ENCODE measurements around the gene RAI14.
A peak's percentile ranks its signal among the peaks of the same experiment; 100 is the strongest.

RAI14 gene

DNA sequence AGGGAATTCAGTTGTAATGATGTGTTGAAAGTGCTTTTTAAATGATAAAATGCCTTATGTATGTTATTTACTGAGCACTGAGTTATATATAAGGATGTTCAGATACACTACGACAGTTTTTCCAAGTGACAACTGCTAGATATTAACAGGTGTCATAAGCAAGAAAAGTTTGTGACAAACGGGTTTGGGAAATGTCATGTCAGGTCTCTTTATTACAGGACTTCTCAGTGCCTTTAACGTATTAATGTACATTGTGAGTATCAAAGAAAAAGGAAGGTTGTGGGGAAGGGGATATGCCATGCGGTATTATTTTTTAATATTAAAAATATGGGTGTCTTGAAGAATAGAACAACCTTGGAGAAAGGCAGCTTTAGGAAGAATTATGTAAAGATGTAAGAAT lies 56.4 kb downstream of the RAI14 start:
- Histone ChIP-seq H2AFZ (ENCODE audit: insufficient read depth, low read length, poor library complexity) (no peak overlapping the region), H3K4me3 (ENCODE audit: low read depth, low read length) (no peak overlapping the region), H2BK5ac (ENCODE audit: low read depth, low read length, poor library complexity) (no peak overlapping the region), H3K9ac (ENCODE audit: low read length) (no peak overlapping the region), H3K4me2 (ENCODE audit: low read length) (no peak overlapping the region), H2AK5ac (ENCODE audit: low read length) (no peak overlapping the region), H3K23ac (ENCODE audit: low read length) (no peak overlapping the region), H3K79me1 (ENCODE audit: low read length) (peaks cover 16% of the 10 kb centered on the region), H3K18ac (ENCODE audit: low read length) (no peak overlapping the region), H3K14ac (ENCODE audit: low read length) (no peak overlapping the region), H4K8ac (ENCODE audit: low read depth, low read length) (no peak overlapping the region), H4K91ac (ENCODE audit: low read depth, low read length) (no peak overlapping the region), H3K27me3 (ENCODE audit: insufficient read depth, low read length) (no peaks in the 10 kb centered on the region), H4K12ac (ENCODE audit: low read depth, low read length) (no peak overlapping the region), H3K9me3 (ENCODE audit: insufficient read depth, low read depth, low read length) (no peaks in the 10 kb centered on the region), H2BK12ac (ENCODE audit: low read length) (no peak overlapping the region), H3K27ac (ENCODE audit: low read depth, low read length) (no peak overlapping the region), H3K4ac (ENCODE audit: low read depth, low read length) (no peak overlapping the region), H2BK120ac (ENCODE audit: insufficient read depth, low read length, poor library complexity) (no peak overlapping the region), H3K36me3 (ENCODE audit: control insufficient read depth in 1 of 2, insufficient read depth in 2 of 2, low read length in 2 of 2) (peaks cover 3 to 9% of the 10 kb centered on the region in 2 experiments), H3K79me2 (ENCODE audit: control insufficient read depth, insufficient read depth, low read length, poor library complexity) (peaks cover 9% of the 10 kb centered on the region), H3K4me1 (ENCODE audit: control insufficient read depth in 1 of 2, insufficient read depth in 2 of 2, low read length in 2 of 2) (peaks cover 17 to 26% of the 10 kb centered on the region in 2 experiments)
- WGBS (ENCODE audit: extremely low coverage, insufficient coverage, insufficient read length) = no CpG with 5 or more reads among the region's 4 CpGs
- no peak for DNase-seq

DNA sequence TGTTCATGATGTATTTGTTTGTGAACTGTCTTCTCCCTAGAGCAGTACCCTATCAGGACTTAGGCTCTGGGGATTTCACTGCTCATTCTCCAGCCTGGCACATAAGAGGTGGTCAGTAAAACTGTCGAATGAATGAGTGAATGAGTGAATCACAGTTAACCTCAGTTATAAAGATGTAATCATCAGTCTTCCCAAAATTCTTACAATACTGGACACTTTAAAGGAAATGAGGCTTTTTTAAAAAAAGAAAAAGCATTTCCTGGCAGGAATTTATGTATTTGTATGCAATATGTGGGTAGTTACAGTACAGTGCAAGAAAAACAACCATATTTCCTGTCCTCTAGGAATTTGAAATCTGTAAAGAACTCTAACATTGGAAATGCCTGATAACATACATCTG lies 59.6 kb downstream of the RAI14 start:
- Histone ChIP-seq H3K4me3 (ENCODE audit: low read depth, low read length) (no peak overlapping the region), H3K18ac (ENCODE audit: low read length) (no peak overlapping the region), H4K8ac (ENCODE audit: low read depth, low read length) (no peak overlapping the region), H3K23ac (ENCODE audit: low read length) (no peak overlapping the region), H3K14ac (ENCODE audit: low read length) (no peak overlapping the region), H2AFZ (ENCODE audit: insufficient read depth, low read length, poor library complexity) (no peak overlapping the region), H3K4me2 (ENCODE audit: low read length) (no peak overlapping the region), H3K9me3 (ENCODE audit: insufficient read depth, low read depth, low read length) (no peaks in the 10 kb centered on the region), H4K91ac (ENCODE audit: low read depth, low read length) (no peak overlapping the region), H3K36me3 (ENCODE audit: control insufficient read depth in 1 of 2, insufficient read depth in 2 of 2, low read length in 2 of 2) (peaks cover 7 to 15% of the 10 kb centered on the region in 2 experiments), H3K4me1 (ENCODE audit: control insufficient read depth in 1 of 2, insufficient read depth in 2 of 2, low read length in 2 of 2) (peaks cover 15 to 19% of the 10 kb centered on the region in 2 experiments), H3K79me2 (ENCODE audit: control insufficient read depth, insufficient read depth, low read length, poor library complexity) (peaks cover 5% of the 10 kb centered on the region), H2BK5ac (ENCODE audit: low read depth, low read length, poor library complexity) (no peak overlapping the region), H3K27me3 (ENCODE audit: insufficient read depth, low read length) (no peaks in the 10 kb centered on the region), H2BK12ac (ENCODE audit: low read length) (no peak overlapping the region), H2AK5ac (ENCODE audit: low read length) (no peak overlapping the region), H4K12ac (ENCODE audit: low read depth, low read length) (no peak overlapping the region), H3K9ac (ENCODE audit: low read length) (no peak overlapping the region), H2BK120ac (ENCODE audit: insufficient read depth, low read length, poor library complexity) (no peak overlapping the region), H3K27ac (ENCODE audit: low read depth, low read length) (no peak overlapping the region), H3K4ac (ENCODE audit: low read depth, low read length) (no peak overlapping the region), H3K79me1 (ENCODE audit: low read length) (peaks cover 9% of the 10 kb centered on the region)
- peak in 1 of 2 donors; percentile 88 for DNase-seq
- no CpG with 5 or more reads among the region's 1 CpG for WGBS (ENCODE audit: extremely low coverage, insufficient coverage, insufficient read length)

DNA sequence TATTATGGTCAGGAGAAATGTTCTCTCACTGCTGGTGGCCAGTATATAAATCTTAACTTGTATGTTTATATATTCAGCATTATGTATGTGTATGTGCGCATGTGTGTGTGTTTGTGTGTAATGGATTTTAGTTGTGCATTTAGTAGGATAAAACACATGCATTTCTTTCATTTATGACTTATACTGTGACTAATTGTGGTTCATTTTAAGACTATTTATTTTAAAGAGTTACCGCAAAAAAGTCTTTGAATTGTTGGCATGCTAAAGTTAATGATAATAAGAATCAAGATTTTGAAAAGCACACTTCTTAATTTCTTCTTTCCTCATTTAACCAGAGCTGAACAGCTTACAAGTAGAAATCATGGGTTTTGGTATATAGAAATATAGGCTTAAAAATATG lies 60.9 kb downstream of the RAI14 start:
- Histone ChIP-seq H4K8ac (ENCODE audit: low read depth, low read length) (no peak overlapping the region), H4K12ac (ENCODE audit: low read depth, low read length) (no peak overlapping the region), H3K9me3 (ENCODE audit: insufficient read depth, low read depth, low read length) (no peaks in the 10 kb centered on the region), H2AFZ (ENCODE audit: insufficient read depth, low read length, poor library complexity) (no peak overlapping the region), H2AK5ac (ENCODE audit: low read length) (no peak overlapping the region), H3K79me1 (ENCODE audit: low read length) (peaks cover 6% of the 10 kb centered on the region), H3K18ac (ENCODE audit: low read length) (no peak overlapping the region), H3K4me1 (ENCODE audit: control insufficient read depth in 1 of 2, insufficient read depth in 2 of 2, low read length in 2 of 2) (peaks cover 13 to 17% of the 10 kb centered on the region in 2 experiments), H3K4me2 (ENCODE audit: low read length) (no peak overlapping the region), H3K23ac (ENCODE audit: low read length) (no peak overlapping the region), H3K27me3 (ENCODE audit: insufficient read depth, low read length) (no peaks in the 10 kb centered on the region), H4K91ac (ENCODE audit: low read depth, low read length) (no peak overlapping the region), H2BK120ac (ENCODE audit: insufficient read depth, low read length, poor library complexity) (no peak overlapping the region), H3K9ac (ENCODE audit: low read length) (no peak overlapping the region), H3K36me3 (ENCODE audit: control insufficient read depth in 1 of 2, insufficient read depth in 2 of 2, low read length in 2 of 2) (peaks cover 6 to 11% of the 10 kb centered on the region in 2 experiments), H3K14ac (ENCODE audit: low read length) (no peak overlapping the region), H3K27ac (ENCODE audit: low read depth, low read length) (no peak overlapping the region), H3K4me3 (ENCODE audit: low read depth, low read length) (no peak overlapping the region), H3K79me2 (ENCODE audit: control insufficient read depth, insufficient read depth, low read length, poor library complexity) (peaks cover 3% of the 10 kb centered on the region), H2BK12ac (ENCODE audit: low read length) (no peak overlapping the region), H2BK5ac (ENCODE audit: low read depth, low read length, poor library complexity) (no peak overlapping the region), H3K4ac (ENCODE audit: low read depth, low read length) (no peak overlapping the region)
- DNase-seq = no peak
- no CpG with 5 or more reads among the region's 2 CpGs for WGBS (ENCODE audit: extremely low coverage, insufficient coverage, insufficient read length)

DNA sequence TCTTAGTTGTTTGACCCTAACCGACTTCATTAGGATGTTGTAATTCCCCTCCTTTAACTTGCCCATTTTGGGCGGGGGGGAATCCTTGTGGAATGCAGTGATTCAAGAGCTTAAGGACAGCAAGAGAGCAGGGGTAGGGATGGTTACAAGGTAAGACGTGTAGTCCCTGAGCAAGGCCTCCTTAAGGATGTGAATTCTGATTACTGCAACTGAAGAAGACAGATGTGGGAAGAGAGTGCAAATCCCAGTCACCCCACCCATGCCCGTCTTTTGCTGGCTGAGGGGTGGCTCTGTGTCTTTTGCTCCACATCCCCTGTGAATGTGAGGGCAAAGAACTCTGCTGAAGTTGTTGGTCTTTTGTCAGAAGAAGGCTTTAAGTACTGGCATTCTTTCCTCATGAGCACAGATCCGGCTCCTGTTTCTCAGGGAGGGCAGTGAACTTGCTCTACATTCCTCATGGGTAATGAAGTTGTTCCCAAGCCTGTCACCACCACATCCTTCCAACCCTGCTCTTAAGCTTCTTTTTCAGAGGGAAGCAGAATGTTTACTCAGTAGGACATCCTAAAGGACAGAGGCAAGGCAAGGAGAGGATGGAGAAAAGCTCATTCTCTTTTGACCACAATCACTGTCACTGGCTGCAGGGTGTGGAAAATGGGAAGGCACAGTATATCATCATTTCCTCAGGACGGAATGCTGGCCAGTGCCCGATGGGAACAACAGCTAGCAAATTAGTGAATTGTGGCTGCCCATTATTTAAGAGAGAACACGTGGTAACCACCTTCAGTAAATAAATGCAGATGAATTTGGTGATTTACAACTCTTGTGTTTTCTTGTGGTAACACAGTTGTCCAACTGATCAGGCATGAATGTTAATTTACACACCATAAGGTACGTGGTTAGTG lies 61.5 kb downstream of the RAI14 start:
- Histone ChIP-seq H3K9ac (ENCODE audit: low read length) (no peak overlapping the region), H3K79me1 (ENCODE audit: low read length) (peaks cover 6% of the 10 kb centered on the region), H3K23ac (ENCODE audit: low read length) (no peak overlapping the region), H4K8ac (ENCODE audit: low read depth, low read length) (no peak overlapping the region), H3K79me2 (ENCODE audit: control insufficient read depth, insufficient read depth, low read length, poor library complexity) (peaks cover 5% of the 10 kb centered on the region), H2BK12ac (ENCODE audit: low read length) (no peak overlapping the region), H3K14ac (ENCODE audit: low read length) (no peak overlapping the region), H3K27ac (ENCODE audit: low read depth, low read length) (peak overlapping the region; percentile 86), H3K4me2 (ENCODE audit: low read length) (peak overlapping the region; percentile 61), H3K4me1 (ENCODE audit: control insufficient read depth in 1 of 2, insufficient read depth in 2 of 2, low read length in 2 of 2) (peaks cover 13 to 17% of the 10 kb centered on the region in 2 experiments), H3K4ac (ENCODE audit: low read depth, low read length) (peak overlapping the region; percentile 15), H3K18ac (ENCODE audit: low read length) (no peak overlapping the region), H3K4me3 (ENCODE audit: low read depth, low read length) (no peak overlapping the region), H3K9me3 (ENCODE audit: insufficient read depth, low read depth, low read length) (no peaks in the 10 kb centered on the region), H3K27me3 (ENCODE audit: insufficient read depth, low read length) (no peaks in the 10 kb centered on the region), H2BK120ac (ENCODE audit: insufficient read depth, low read length, poor library complexity) (no peak overlapping the region), H2AK5ac (ENCODE audit: low read length) (no peak overlapping the region), H2BK5ac (ENCODE audit: low read depth, low read length, poor library complexity) (no peak overlapping the region), H4K12ac (ENCODE audit: low read depth, low read length) (no peak overlapping the region), H3K36me3 (ENCODE audit: control insufficient read depth in 1 of 2, insufficient read depth in 2 of 2, low read length in 2 of 2) (peaks cover 6 to 11% of the 10 kb centered on the region in 2 experiments), H2AFZ (ENCODE audit: insufficient read depth, low read length, poor library complexity) (no peak overlapping the region), H4K91ac (ENCODE audit: low read depth, low read length) (no peak overlapping the region)
- peak; percentile 59 to 71 for DNase-seq
- WGBS (ENCODE audit: extremely low coverage, insufficient coverage, insufficient read length) = no CpG with 5 or more reads among the region's 9 CpGs

All from trophoblast cell (in vitro differentiated cells and primary cell).